DMS79 treated with DMSO at 0.1 percent for 48 hours (cell line): ENCODE results near the gene CFAP45.

ENCODE experiments used
- DNase-seq: peaks from one replicate; lab custom pipeline; 2025; lab: John Stamatoyannopoulos, UW

The CFAP45 gene

GRCh38 chr1:159935719-159936272, 35.8 kb upstream of the CFAP45 start:
- DNase-seq: no peak

- DNase-seq: no peak
These were observed 35.3 kb upstream of the CFAP45 start for GRCh38 chr1:159935305-159935704.

- no peak for DNase-seq
These were observed 34.4 kb upstream of the CFAP45 start for GRCh38 chr1:159934136-159935039.

GRCh38 chr1:159933347-159933746, 33.4 kb upstream of the CFAP45 start:
- DNase-seq: no peak

- no peak for DNase-seq
These were observed 32.6 kb upstream of the CFAP45 start for GRCh38 chr1:159932296-159933285.

- DNase-seq: no peak
These were observed 31.8 kb upstream of the CFAP45 start for GRCh38 chr1:159931795-159932173.

- no peak for DNase-seq
These were observed 31.3 kb upstream of the CFAP45 start for GRCh38 chr1:159931101-159931794.

GRCh38 chr1:159930634-159931033, 30.7 kb upstream of the CFAP45 start:
- no peak for DNase-seq

- DNase-seq: no peak
These were observed 30.3 kb upstream of the CFAP45 start for GRCh38 chr1:159930216-159930615.

- no peak for DNase-seq
These were observed 29.4 kb upstream of the CFAP45 start for GRCh38 chr1:159929155-159930051.

GRCh38 chr1:159928491-159929050, 28.6 kb upstream of the CFAP45 start:
- no peak for DNase-seq

- no peak for DNase-seq
These were observed 28.0 kb upstream of the CFAP45 start for GRCh38 chr1:159927849-159928431.

GRCh38 chr1:159927211-159927848, 27.4 kb upstream of the CFAP45 start:
- DNase-seq: no peak

- DNase-seq: no peak
These were observed 25.7 kb upstream of the CFAP45 start for GRCh38 chr1:159925719-159926078.

- peak; percentile 87 for DNase-seq
These were observed 25.1 kb upstream of the CFAP45 start, which contains the start of gene TAGLN2 for GRCh38 chr1:159924791-159925718. Gene TAGLN2 (minus strand): TSS chr1:159925507. CDS start chr1:159920509, 4,998 bp downstream.

- no peak for DNase-seq
These were observed 24.2 kb upstream of the CFAP45 start for GRCh38 chr1:159924025-159924790.

GRCh38 chr1:159923203-159924024, 23.4 kb upstream of the CFAP45 start:
- peak; percentile 35 for DNase-seq
